Ureter (tissue), 1 donor: ENCODE data around the gene UBE2D3. TPM values are rescaled to one million over a fixed set of nuclear protein-coding genes. Genes with fewer than 3 reads are reported as not detected.
A peak's percentile ranks its signal among the peaks of the same experiment; 100 is the strongest.

Experiments used
- DNase-seq: peaks from one replicate; pipeline ENCODE4 v3.0.0-alpha.2; 2020; ENCODE audit warnings: low spot score
- total RNA-seq: library from RNA; stranded (reverse); gene quantifications from one replicate; pipeline ENCODE4 v1.2.4, GENCODE V29; 2023
- donor health status: DM: yes; HTN: yes; CAD: no.

UBE2D3 gene
- total RNA-seq, 1 donor from 2014 or later, result 316 TPM

DNA sequence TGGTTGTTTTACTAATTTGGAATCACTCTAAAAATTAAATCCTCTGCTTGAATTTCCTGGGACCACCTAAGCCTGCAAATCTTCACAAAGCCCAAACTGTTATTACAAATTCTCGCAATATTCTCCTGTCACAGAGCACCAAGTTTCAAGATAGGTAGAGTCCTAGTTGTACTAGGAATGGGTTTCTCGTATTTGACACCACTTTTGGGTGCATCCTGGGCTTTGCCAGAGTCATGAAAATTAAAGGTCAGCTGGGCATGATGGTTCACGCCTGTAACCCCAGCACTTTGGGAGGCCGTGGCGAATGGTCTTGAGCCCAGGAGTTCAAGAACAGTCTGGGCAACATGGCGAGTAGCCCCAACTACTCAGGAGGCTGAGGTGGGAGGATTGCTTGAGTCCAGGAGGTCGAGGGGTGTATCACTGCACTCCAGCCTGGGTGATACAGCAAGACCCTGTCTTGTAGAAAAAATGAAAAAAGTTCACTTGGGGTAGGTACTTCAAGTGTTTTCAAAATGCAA, 36.0 kb downstream of the UBE2D3 start:
- DNase-seq, result no peak

DNA sequence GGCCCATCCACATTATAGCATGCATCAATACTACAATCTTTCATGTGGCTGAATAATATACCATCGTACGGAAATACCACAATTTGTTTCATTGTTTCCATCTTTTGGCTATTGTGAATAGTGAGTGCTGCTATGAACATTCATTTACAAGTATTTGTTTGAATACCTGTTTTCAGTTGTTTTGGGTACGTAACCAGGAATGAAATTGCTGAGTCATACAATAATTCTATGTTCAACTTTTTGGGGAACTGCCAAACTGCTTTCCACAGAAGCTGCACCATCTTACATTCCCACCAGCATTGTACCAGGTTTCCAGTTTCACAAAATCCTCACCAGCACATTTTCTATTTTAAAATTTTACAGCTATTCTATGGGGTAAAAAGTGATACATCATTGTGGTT, 38.0 kb downstream of the UBE2D3 start:
- DNase-seq, result no peak

DNA sequence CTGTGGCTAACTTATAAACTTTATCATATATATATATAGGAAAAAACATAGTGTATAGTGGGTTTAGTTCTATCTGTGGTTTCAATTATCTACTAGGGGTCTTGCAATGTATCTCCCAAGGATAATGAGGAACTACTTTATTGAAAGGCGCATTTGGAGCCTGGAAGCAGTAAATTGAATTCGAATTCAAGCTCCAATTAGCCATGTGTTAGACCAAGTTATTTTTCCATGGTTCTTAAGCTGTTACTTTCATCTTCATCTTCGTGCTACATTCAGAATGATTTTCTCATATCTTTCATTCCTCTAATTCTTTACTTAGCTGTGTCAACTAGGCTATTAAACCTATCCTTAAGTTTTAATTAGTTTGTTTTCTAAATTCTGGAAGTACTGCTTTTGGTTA, 39.4 kb downstream of the UBE2D3 start:
- DNase-seq, result no peak

DNA sequence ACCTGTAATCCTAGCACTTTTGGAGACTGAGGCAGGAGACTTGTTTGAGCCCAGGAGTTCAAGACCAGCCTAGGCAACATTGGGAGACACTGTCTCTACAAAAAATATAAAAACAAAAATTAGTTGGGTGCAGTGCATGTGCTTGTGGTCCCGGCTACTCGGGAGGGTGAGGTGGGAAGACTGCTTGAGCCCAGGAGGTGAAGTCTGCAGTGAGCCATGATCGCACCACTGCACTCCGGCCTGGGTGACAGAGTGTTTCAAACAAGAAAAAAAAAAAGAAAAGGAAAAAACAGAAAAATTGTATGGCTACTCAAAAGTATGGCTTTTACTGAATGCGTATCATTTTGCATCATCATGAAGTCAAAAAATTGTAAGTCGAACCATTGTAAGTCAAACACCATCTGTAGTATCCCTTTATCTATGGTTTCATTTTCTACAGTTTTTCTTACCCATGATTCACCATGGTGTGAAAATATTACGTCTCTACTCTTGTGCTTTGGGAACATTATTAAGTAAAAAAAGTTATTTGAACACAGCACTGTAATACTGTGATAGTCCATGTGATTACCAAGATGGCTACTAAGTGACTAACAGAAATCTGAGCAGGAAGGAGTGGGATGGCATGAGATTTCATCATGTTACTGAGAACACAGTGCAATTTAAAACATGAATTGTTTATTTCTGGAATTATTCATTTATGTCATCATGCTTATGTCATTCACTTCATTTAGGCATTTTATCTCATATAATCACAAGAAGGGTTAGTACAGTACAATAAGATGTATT, 40.1 kb downstream of the UBE2D3 start:
- no peak for DNase-seq

DNA sequence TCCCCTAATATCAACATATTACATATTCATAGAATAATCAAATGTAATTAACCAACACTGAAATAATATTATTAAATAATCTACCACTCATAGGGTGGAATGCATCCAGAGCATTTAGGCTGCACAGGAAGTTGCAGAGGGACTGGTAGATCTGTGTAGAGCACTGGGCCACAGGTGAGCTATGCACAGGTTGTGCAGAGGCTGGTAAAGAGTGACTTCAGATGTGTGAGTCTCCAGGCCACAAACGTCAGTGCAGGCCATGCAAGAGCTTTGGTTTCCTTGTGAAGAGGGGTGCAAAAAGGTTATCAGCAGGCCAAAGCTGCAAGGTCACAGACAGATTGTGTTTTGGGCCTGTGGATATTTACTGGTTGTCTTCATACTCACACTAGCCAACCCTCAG, 41.1 kb downstream of the UBE2D3 start:
- DNase-seq, result no peak

DNA sequence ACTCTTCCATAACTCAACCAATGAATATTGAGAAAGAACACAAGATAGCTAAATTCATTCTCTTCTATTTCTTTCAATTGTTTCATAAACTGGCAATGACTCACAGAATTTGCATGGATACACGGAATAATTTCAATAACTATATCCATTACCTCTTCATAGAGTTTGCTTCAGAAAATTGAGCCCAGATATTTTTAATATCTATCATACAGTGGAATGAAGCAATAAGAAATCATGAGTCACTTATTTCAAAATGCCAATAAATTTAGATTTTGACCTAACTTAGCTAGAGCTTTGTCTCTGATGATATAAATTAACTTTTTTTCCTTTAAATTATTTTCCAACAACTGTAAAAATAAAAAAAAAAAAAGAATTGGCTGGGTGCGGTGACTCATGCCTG, 44.3 kb downstream of the UBE2D3 start:
- no peak for DNase-seq

DNA sequence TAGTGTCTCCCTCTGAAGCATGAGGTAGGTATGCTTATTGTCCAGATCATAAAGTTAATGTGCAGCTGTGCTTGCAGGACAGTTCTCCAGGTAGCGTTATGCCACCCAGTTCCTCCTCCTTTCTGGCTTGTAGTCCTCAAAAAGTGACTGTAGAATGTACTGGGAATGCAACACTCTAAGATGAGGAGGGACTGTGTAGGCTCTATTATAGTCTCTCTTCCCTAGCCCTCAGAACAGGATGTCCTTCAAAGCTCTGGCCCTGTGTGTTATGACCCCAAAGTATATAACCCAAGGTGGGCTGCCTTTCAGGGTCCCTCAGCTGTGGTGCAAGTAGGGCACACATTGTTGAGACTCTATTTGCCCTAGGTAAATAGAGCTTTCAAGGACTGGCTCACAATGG, 45.8 kb downstream of the UBE2D3 start:
- DNase-seq, result no peak

DNA sequence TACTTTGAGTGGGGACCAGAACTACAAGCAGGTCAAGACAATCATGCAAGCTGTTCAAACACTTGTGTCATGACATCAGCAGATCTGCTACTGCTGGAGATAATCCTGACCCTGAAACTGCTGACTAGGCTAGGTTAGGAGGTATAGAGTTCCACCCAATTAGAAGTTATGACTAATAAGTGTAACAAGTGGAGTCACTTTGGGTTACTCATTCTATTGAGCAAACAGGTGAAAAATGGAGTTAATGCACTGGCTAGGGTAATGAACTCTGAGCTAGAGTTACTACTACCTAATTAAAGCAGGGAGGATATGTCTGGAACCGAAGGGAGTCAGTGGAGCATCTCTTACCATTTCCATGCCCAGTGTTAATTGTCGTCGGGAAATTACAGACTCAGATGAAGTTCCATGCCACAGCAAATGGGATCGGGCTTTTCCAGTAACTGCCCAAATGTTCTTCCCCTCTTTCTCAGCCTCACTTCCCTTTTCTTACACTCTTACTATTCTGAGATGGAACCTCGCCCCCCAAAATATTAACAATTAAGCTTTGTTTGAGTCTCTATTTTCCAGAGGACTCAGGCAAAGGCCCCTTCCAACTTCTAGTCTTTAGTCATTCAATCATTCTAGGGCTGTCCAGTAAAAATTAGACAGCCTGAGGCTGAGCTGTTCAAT, 46.7 kb downstream of the UBE2D3 start:
- DNase-seq, result no peak

DNA sequence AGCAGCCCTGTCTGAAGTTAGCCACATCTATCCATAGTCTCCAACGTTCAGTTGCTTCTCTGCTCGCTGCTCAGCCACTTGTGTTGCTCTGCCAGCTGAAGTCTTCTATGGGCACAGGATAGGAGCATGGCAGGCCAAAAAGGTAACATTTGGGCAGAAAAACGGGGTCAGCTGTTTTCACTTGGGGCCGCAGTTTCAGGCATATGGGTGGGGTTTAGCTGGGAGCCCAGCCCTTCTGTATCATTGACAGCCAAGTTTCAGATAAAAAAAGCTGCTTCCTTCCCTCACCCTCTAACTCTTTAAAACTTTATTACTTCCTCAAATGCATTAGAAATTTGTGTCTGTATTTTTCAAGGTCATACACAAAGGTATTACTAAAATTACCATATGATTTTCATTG, 48.1 kb downstream of the UBE2D3 start:
- DNase-seq, result no peak

DNA sequence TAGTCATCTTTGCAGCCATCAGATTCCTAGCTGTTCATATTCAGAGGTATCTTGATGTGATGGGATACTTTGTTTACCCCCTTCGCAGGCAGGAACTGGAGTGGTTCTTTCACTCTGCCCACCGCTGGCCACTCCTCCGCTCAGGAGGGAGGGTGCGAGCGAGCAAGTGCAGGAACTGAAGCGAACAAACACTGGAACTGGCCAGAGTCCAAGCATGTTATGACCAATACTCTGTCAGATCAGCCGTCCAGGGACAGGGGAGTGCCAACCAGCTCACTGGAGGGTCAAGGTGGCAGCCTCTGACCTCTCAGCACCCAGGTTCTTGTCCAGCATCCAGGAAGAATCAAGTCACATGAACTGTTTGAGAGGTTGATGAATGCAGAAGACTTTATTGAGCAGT, 48.6 kb downstream of the UBE2D3 start:
- DNase-seq, result peak; percentile 67

DNA sequence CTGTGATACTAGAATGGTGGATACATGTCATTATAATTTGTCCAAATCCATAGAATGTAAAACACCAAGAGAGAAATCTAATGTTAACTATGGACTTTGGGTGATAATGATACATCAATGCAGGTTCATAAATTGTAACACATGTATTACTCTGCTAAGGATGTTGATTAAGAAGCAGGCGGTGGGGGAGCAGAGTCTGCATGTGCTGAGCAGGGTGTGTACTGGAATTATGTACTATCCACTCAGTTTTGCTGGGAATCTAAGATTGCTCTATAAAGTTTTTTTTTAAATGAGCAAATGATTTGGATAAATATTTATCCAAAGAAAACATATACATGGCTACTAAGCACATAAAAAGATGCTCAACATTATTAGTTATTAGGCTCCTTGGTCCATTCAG, 51.5 kb downstream of the UBE2D3 start:
- no peak for DNase-seq

DNA sequence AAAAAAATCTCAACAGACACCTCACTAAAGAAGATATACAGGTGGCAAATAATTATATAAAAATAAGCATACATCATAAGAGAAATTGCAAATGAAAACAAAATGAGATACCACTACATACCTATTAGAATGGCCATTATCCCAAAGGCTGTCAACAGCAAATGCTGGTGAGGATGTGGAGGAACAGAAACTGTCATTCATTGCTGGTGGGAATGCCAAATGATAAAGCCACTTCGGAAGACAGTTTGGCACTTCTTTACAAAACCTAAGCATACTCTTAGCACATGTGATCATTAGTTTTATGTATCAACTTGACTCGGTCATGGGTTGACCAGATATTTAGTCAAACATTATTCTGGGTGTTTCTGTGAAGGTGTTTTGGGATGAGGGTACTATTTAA, 53.1 kb downstream of the UBE2D3 start:
- no peak for DNase-seq

DNA sequence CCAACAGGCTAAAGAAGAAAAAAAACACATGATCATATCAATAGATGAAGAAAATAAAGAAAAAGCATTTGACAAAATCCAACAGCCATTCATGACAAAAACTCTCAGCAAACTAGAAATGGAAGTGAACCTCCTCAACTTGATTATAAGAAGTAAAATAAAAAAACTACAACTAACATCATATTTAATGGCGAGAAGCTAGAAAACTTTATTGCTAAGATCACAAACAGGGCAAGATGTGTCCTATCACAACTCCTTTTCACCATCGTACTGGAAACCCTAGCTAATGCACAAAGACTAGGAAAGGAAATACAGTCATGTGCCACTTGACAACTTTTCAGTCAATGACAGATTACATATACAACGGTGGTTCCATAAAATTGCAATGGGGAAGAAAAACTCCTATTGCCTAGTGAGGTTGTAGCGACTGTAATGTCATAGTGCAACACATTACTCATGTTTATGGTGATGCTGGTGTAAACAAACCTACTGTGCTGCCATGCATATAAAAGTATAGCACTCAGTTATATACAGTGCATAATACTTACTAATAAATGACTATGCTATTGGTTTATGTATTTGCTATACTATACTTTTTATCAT, 54.5 kb downstream of the UBE2D3 start:
- no peak for DNase-seq

DNA sequence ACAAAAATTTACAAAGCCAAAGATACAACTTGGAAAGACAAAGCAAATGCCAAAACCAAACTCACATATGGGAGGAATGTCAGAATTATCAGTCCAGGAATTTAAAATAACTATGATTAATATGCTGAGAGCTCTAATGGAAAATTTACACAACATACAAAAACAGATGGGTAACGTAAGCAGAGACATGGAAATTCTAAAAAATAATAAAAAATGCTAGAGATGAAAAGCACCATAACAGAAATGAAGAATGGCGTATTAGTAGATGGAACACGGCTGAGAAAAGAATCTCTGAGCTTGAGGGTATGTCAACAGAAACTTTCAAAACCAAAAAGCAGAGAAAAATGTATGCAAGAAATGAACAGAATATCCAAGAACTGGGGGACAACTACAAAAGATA, 62.5 kb downstream of the UBE2D3 start:
- no peak for DNase-seq

DNA sequence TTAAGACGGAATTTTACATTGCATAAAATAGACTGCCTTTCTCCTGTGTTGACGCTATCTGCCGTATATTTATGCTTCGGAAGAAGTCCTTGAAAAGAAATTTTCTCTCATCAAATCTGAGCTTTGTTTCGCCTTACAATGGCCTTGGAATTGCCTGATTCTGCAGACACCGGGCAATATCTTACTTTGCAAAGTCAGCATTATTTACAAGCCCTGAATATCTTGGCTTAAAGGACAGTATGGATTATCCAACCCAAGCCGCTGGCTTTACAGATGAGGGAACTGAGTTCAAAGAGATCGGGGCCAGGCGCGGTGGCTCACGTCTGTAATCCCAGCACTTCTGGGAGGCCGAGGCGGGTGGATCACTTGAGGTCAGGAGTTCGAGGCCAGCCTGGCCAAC, 65.4 kb downstream of the UBE2D3 start:
- no peak for DNase-seq

DNA sequence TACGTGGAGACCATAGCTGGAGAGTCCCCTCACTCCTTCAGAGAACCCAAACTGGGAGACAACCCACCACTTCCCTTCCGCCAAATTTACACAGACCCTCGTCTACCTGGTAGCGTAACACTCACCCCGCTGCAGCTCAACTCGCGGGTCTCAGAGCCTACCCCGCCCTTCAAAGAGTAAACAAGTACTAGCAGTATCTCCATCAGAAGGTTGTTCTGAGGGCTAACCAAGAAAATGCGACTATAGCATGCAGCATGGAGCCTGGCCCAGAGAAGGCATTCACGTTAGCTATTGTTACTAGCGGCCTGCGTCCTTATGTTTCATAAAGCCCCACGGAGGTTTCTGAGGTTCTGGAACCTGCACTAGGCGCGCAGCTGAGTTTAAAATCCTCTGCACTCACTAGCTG, 66.1 kb downstream of the UBE2D3 start:
- DNase-seq, result no peak

DNA sequence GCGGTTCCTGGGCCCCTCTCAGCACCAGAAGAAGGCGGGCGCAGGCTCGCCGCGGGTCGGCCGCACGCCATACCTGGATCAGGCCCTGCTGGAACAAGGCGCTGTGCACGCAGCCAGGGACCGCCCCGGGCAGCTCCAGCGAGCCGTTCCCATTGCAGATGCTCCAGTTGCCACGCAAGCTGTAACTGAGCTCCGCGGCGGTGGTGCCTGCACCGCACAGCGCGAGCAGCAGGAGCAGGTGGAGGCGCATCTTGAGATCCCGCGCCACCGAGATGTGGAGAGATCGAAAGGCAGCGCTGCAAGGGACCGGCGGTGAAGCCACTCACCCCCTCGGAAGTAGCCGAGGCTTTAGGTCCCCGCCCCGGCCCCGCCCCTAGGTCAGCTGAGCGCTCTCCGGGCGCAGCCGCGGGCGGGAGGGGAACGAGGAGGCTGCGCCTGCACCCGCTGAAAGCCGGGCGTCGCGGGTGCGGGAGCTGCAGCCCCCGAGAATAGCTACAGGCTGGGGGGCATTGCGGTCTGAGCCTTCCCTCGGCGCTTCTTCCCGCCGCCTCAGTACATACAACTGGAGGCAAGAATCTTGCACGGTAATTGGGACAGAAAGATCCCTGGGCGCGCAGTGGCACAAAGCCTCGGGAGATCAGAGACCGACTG, 66.6 kb downstream of the UBE2D3 start, which contains the start of gene MANBA:
Gene MANBA (minus strand): TSS at position 324 of the 651 bp plus-strand sequence. CDS start 74 bp downstream, at position 250.
- DNase-seq, result peak; percentile 84

DNA sequence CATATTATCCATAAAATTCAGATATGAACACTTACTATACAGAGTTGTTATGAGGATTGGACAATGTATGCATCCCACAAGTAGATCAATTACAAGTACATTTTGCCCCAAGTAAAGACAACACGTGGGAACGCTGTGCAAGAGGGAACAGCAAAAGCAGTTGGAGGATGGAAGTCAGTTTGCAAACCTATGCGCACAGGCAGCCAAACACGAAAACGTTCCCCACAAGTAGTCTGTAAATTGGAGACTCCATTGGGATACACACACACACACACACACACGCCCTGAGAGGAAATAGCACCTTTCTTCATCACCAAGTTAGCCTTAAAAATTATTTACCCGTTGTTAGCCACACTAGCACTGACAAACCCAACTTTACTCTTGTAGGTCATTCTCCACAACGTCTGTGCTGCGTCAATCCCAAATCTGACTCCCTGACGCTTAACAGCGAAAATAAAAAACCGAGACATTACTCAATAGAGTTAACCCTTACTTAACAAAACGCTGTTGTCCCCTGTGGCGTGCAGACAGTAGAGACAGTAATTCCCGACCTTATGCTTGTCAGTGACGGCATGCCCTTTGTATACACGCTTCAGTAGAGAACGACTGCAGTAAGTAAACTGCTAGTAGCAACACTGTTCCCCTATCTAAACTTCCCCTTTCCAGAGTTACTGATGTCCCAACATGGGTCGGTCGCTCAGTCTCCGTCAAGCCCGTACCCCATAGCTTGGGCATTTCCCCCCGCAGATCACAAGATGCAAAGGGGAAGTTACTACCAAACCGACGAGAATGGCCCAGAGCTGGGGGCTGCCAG, 67.3 kb downstream of the UBE2D3 start:
- no peak for DNase-seq

DNA sequence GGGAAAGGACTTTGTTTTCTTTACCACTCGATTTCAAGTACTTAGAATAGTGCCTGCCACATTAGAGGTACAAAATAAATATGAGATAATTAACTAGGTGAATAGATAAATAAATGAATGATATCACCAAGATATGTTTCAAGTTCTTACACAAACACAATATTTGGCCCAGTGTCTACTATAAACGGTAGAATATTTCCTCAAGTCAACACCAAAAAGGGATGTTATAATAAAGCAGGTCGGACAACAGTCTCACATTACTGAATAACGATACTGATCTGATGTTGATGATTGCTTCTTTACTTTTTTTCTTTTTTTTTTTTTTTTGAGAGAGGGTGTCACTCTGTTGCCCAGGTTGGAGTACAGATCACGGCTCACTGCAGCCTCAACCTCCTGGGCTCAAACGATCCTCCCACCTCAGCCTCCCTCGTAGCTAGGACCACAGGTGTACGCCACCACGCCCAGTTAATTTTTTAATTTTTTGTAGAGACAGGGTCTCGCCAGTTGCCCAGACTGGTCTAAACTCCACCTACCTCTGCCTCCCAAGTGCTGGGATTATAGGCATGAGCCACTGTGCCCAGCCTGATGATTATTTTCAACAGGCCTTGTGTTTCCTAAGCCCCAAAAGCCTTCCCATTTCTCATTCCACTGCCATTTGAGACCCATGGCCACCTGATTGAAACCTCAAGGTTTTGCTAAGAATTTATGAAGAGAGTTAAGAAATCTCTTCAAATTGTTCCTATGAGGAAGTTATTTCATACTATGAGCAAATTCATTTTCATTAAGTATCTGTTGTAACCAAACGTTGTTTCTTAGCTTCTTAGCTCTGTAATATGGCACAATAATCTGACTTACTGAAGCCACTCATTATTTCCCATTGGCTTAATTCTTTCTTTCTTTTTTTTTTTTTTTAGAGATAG, 68.8 kb downstream of the UBE2D3 start:
- no peak for DNase-seq

DNA sequence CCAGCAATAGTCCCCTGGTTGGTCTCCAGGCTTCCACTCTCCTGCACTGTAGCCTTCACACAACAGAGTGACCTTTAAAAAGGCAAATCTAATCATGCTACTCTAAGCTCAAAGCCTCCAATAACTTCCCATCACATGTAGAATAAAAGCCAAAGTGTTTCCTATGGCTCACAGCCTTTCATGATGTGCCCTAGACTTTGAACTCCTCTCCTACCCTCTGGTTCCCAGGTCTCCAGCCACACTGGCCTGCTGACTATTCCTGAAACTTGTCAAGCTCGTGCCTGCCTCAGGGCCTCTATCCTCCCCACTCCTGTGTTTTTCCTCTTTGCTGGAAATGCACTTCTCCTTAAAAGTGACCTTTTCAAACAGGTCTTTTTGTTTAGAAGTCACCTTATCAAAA, 69.7 kb downstream of the UBE2D3 start:
- no peak for DNase-seq
